GM19023 (cell line): ENCODE measurements around the gene MDK.
A peak's percentile ranks its signal among the peaks of the same experiment; 100 is the strongest.

ENCODE experiments used
- ATAC-seq: cut with Tn5 transposase; IDR thresholded peaks from one replicate; pipeline ENCODE4 v1.9.1; 2021; ENCODE audit warnings: mild to moderate bottlenecking, moderate library complexity; ENCODE audit not compliant: unreplicated experiment

Gene MDK

GRCh38 chr11:46381819-46382645 is 563 bp downstream of the MDK start:
- ATAC-seq: no peak

GRCh38 chr11:46382646-46383403 is 1.4 kb downstream of the MDK start:
- ATAC-seq: no peak

- no peak for ATAC-seq
Observed at GRCh38 chr11:46383404-46383758, 1.9 kb downstream of the MDK start.

GRCh38 chr11:46383974-46384701 is 2.7 kb downstream of the MDK start:
- ATAC-seq: no peak

GRCh38 chr11:46385169-46386004 is 3.9 kb downstream of the MDK start:
- ATAC-seq: no peak

GRCh38 chr11:46386005-46386578 is 4.6 kb downstream of the MDK start:
- no peak for ATAC-seq

- no peak for ATAC-seq
Observed at GRCh38 chr11:46386674-46387073, 5.2 kb downstream of the MDK start.

- no peak for ATAC-seq
Observed at GRCh38 chr11:46387456-46387855, 6.0 kb downstream of the MDK start.

- no peak for ATAC-seq
Observed at GRCh38 chr11:46387919-46388618, 6.6 kb downstream of the MDK start.

- ATAC-seq: no peak
Observed at GRCh38 chr11:46388619-46389449, 7.4 kb downstream of the MDK start.

GRCh38 chr11:46389450-46390330 is 8.2 kb downstream of the MDK start:
- no peak for ATAC-seq

- ATAC-seq: no peak
Observed at GRCh38 chr11:46390331-46391171, 9.1 kb downstream of the MDK start.

- ATAC-seq: no peak
Observed at GRCh38 chr11:46391186-46391577, 9.7 kb downstream of the MDK start.

- ATAC-seq: no peak
Observed at GRCh38 chr11:46391578-46392420, 10.3 kb downstream of the MDK start, which contains the start of gene CHRM4. CHRM4 (minus strand) TSS chr11:46391776; CDS start chr11:46386557, 5,219 bp downstream.

GRCh38 chr11:46392421-46393230 is 11.2 kb downstream of the MDK start:
- ATAC-seq: peak; percentile 56
